ENCODE results near the gene UQCRQ.

- TF ChIP-seq CTCF (IDR thresholded peaks at IDR 0.05; ENCODE audit: borderline replicate concordance, extremely low read depth, low read length, poor library complexity, severe bottlenecking) (no peak), EZH2 (IDR thresholded peaks at IDR 0.05; ENCODE audit: borderline replicate concordance, low read depth, low read length, severe bottlenecking) (no peak)
Observed at GRCh38 chr5:132865668-132866341, 637 bp upstream of the UQCRQ start.
